Astrocyte of the spinal cord (primary cell): ENCODE measurements around the gene IL15RA.

Experiments
- DNase-seq: peaks from one replicate; pipeline ENCODE4 v3.0.0; 2011; ENCODE audit warnings: low read depth, low spot score
- H3K4me3 ChIP-seq: 2 replicates; pipeline ENCODE4 v1.5.1; 2011; ENCODE audit warnings: low read depth, mild to moderate bottlenecking, low read length, moderate library complexity
- CTCF ChIP-seq: IDR thresholded peaks from 2 replicates; pipeline ENCODE4 v1.5.1; 2012; ENCODE audit warnings: low read depth, mild to moderate bottlenecking, low read length, inconsistent platforms
- in situ Hi-C: cut with HindIII; loops from 2 replicates; pipeline ENCODE4 v1.10.0; 2017; ENCODE audit warnings: low sequenced_read_pairs

IL15RA gene

DNA sequence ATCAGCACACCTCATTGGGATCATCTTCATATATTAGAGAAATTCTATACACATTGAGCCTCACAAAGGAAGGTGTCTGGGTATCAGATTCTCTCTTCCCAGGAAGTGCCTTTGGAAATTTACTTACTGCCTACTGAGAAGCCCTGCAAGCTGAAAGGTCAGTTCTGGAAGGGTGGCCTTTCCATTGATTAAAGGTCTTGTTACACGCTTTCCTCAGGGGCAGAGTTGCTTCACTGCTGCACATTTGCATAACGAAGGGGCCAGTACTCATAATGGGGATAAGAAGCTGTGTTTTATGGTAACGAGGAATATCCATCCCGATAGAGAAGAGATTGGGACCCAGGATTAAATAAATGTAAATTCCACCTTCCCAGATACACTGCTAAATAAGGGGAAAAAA, 19.4 kb upstream of the IL15RA start:
- no peak overlapping the region for H3K4me3 ChIP-seq
- in situ Hi-C loops, result no loop called here
- TF ChIP-seq CTCF, result no peak
- DNase-seq, result no peak

DNA sequence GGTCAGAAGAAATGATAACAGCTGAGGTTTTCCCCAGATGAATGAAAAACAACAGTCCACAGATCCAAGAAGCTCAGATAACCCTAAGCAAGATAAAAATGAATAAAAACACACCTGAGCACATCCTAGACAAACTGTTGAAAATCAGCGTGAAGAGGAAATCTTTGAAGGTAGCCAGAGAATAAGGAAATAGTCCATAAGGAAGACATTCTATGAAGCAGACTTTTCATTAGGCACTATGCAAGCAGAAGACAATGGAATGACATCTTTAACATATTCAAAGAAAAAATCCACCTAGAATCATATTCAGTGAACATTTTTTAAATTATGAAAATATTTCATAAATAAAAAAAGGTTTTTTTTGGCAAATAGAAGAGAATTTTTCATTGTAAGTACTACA, 15.1 kb upstream of the IL15RA start:
- DNase-seq, result no peak
- no peak for TF ChIP-seq CTCF
- in situ Hi-C loops, result no loop called here
- H3K4me3 ChIP-seq, result no peak overlapping the region

- no peak for TF ChIP-seq CTCF
- H3K4me3 ChIP-seq, result no peak overlapping the region
- in situ Hi-C loops, result no loop called here
- no peak for DNase-seq
Measured at GRCh38 chr10:5991708-5992107, 14.4 kb upstream of the IL15RA start.

DNA sequence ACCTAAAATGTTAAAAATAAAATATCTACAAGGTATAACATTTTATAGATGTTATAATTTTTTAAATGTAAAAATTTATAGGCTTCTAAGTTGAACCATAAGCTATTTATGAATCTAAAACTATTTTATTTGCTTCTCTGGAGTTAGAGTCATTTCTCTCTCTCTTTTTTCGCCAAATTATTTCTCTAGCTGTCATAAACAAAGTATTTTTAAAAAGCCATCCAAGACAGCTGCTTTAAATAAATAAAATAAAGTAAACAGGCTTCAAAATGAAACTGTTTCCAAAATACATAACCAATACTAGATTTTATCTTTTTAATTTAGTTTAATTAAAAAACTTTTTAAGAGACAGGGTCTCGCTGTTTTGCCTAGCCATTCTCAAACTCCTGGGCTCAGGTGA, 12.4 kb upstream of the IL15RA start:
- no peak for TF ChIP-seq CTCF

DNA sequence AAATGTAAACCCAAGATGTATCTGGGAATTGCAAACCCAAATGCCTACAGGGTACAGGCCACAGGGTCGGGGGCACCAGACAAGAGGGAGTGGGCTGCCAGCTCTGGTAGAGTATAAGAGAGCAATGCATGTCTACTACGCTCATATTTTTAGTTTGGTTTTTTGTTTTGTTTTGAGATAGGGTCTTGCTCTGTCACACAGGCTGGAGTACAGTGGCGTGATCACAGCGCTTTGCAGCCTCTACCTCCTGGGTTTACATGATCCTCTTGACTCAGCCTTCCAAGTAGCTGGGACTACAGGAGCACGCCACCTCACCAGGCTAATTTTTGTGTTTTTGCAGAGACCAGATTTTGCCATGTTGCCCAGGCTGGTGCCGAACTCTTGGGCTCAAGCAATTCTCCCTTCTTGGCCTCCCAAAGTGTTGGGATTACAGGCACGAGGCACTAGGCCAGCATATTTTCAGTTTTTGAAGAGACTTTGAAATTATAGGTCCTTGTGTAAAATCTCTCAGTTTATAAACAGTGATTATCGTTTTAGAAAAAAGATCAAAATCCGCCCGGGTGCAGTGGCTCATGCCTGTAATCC, 11.1 kb upstream of the IL15RA start:
- DNase-seq, result no peak
- TF ChIP-seq CTCF, result no peak
- H3K4me3 ChIP-seq, result no peak overlapping the region
- in situ Hi-C loops, result no loop called here

More for the DNA sequence above, 12.4 kb upstream of the IL15RA start:
- in situ Hi-C loops, result no loop called here
- no peak overlapping the region for H3K4me3 ChIP-seq
- no peak for DNase-seq

DNA sequence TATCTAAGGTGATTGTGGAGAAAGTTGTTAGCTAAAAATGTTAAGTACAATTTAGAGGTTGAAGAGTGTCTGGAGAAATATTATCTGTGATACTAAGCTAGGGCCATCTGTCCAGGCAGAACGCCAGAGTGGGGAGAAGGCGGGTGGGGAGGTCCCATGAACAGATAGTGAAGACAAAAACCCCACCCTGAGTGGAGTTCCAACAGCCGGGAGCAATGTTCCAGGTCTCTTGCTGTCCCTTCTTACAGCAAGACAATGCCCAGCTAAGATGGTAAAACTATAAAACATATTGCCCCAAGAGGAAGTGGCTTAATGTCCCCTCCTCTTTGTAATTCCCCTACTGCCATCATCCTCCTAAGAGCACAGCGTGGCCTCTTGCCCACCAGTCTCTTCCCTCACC, 10.4 kb upstream of the IL15RA start:
- TF ChIP-seq CTCF, result no peak
- in situ Hi-C loops, result no loop called here
- no peak overlapping the region for H3K4me3 ChIP-seq
- no peak for DNase-seq

DNA sequence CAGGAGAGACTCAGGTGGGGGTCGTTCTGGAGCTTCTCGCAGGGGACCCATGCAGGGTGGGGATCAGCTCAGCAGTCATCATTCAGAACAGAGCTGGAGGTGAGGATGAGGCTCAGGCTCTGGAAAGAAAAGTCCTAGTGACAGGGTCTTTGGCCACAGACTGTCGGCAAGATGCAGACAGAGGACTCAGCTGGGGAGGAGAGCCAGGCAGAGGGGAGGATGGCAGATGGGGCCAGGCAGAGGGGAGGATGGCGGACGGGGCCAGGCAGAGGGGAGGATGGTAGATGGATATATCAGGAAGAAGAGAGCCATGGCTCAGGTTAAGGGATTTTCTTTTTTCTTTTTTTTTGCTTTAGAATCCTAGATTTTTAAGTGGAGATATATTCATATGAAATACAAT, 7.7 kb upstream of the IL15RA start:
- H3K4me3 ChIP-seq, result no peak overlapping the region
- no peak for DNase-seq
- no peak for TF ChIP-seq CTCF
- in situ Hi-C loops, result no loop called here
